Medulla oblongata (tissue), 1 donor: Measurements from ENCODE around the gene APBA2.
"Not testable (repeated sequence)": the region's sequence is repeated elsewhere in the genome, so short reads cannot be mapped to it uniquely, and the experiment has no call there.

Experiments used
- DNase-seq: peaks from one replicate; pipeline ENCODE4 v3.0.0-alpha.2; 2015; ENCODE audit errors: extremely low spot score

The APBA2 gene

GRCh38 chr15:28878209-28878608 is 7.6 kb upstream of the APBA2 start:
- DNase-seq: no peak

GRCh38 chr15:28879551-28879950 is 6.2 kb upstream of the APBA2 start:
- DNase-seq: no peak

GRCh38 chr15:28880680-28881079 is 5.1 kb upstream of the APBA2 start:
- DNase-seq: no peak

GRCh38 chr15:28881170-28881569 is 4.6 kb upstream of the APBA2 start:
- peak; percentile 21 for DNase-seq

GRCh38 chr15:28881600-28881999 is 4.2 kb upstream of the APBA2 start:
- no peak for DNase-seq

GRCh38 chr15:28884151-28884940 is 1.4 kb upstream of the APBA2 start:
- DNase-seq: no peak

GRCh38 chr15:28885128-28885629 is 595 bp upstream of the APBA2 start:
- no peak for DNase-seq

GRCh38 chr15:28886431-28887338 is 911 bp downstream of the APBA2 start:
- DNase-seq: no peak

GRCh38 chr15:28887339-28888174 is 1.8 kb downstream of the APBA2 start:
- no peak for DNase-seq

GRCh38 chr15:28888302-28888894 is 2.6 kb downstream of the APBA2 start:
- DNase-seq: no peak

- no peak for DNase-seq
Measured at GRCh38 chr15:28888900-28889299, 3.1 kb downstream of the APBA2 start.

GRCh38 chr15:28889346-28889745 is 3.6 kb downstream of the APBA2 start:
- no peak for DNase-seq

GRCh38 chr15:28889871-28890270 is 4.1 kb downstream of the APBA2 start:
- DNase-seq: not testable (repeated sequence)

- not testable (repeated sequence) for DNase-seq
Measured at GRCh38 chr15:28890291-28890690, 4.5 kb downstream of the APBA2 start.

GRCh38 chr15:28890711-28891495 is 5.1 kb downstream of the APBA2 start:
- DNase-seq: no peak

- no peak for DNase-seq
Measured at GRCh38 chr15:28891588-28891987, 5.8 kb downstream of the APBA2 start.

GRCh38 chr15:28892789-28893610 is 7.2 kb downstream of the APBA2 start:
- no peak for DNase-seq

GRCh38 chr15:28894631-28895030 is 8.9 kb downstream of the APBA2 start:
- DNase-seq: no peak

GRCh38 chr15:28895146-28895545 is 9.4 kb downstream of the APBA2 start:
- no peak for DNase-seq

GRCh38 chr15:28895566-28895965 is 9.8 kb downstream of the APBA2 start:
- no peak for DNase-seq
